Gastrocnemius medialis (tissue), 4 donors: Measurements from ENCODE around the gene MYOM3.

Experiments
- POLR2A ChIP-seq, 2 donors: fragments of 450-650 bp; IDR thresholded peaks; one replicate each; pipeline ENCODE4 v1.6.1; 2017; ENCODE audit warnings: antibody characterized with exemption in 2 of 2, mild to moderate bottlenecking in 2 of 2, moderate library complexity in 2 of 2
- TF ChIP-seq, protein P1 (sequence below), 5 experiments: fragments of 450-650 bp in 3 of 5; fragments of 200-600 bp in 2 of 5; sonication (generic) in 2 of 5; IDR thresholded peaks in 4 of 5; conservative IDR thresholded peaks in 1 of 5; 1 replicate in 4 of 5; 2 replicates in 1 of 5; pipeline ENCODE4 v1.5.1; 2016 to 2019; ENCODE audit warnings: antibody characterized with exemption in 5 of 5, mild to moderate bottlenecking in 3 of 5, moderate library complexity in 3 of 5

DNA sequence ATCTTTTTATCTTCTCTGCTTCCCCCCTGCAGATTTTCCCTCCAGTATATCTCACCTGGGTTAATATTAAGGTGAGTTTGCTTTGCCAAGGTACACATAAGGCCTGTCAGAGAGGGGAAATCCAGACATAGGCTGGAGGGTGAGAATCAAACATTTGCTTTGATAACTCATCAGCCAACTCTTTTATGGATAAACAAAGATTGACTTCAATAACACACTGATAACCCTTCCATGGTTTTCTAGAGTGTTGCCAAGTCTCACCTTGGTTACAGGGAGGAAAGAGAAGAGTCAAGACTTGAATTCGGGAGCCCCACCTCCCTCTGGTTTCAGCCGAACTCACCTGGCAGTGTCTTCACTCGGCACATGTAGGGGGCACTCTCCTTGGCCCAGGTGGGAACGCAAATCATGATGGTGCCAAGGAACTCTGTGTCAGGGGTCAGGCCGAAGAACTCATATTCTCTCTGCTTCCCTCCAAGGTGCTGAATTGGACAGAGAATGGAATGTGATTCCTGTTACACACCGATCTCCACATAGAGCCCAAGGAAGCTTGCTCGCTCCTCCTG, 15.9 kb upstream of the MYOM3 start:
- TF ChIP-seq POLR2A (IDR thresholded peaks at IDR 0.05), result no peak
- TF ChIP-seq, protein P1, sequence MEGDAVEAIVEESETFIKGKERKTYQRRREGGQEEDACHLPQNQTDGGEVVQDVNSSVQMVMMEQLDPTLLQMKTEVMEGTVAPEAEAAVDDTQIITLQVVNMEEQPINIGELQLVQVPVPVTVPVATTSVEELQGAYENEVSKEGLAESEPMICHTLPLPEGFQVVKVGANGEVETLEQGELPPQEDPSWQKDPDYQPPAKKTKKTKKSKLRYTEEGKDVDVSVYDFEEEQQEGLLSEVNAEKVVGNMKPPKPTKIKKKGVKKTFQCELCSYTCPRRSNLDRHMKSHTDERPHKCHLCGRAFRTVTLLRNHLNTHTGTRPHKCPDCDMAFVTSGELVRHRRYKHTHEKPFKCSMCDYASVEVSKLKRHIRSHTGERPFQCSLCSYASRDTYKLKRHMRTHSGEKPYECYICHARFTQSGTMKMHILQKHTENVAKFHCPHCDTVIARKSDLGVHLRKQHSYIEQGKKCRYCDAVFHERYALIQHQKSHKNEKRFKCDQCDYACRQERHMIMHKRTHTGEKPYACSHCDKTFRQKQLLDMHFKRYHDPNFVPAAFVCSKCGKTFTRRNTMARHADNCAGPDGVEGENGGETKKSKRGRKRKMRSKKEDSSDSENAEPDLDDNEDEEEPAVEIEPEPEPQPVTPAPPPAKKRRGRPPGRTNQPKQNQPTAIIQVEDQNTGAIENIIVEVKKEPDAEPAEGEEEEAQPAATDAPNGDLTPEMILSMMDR (IDR thresholded peaks at IDR 0.05 in 4 of 5, conservative IDR thresholded peaks at IDR 0.05 in 1 of 5), result no peak
